HG02973 (cell line): ENCODE results near the gene DLX2.

Experiments
- ATAC-seq: cut with Tn5 transposase; IDR thresholded peaks from one replicate; pipeline ENCODE4 v1.9.1; 2021; ENCODE audit warnings: moderate library complexity; ENCODE audit not compliant: unreplicated experiment

The DLX2 gene

GRCh38 chr2:172107690-172108586 lies 5.2 kb upstream of the DLX2 start:
- no peak for ATAC-seq

- no peak for ATAC-seq
Measured at GRCh38 chr2:172106108-172106961, 3.6 kb upstream of the DLX2 start.

- no peak for ATAC-seq
Measured at GRCh38 chr2:172105471-172106107, 2.9 kb upstream of the DLX2 start.

- no peak for ATAC-seq
Measured at GRCh38 chr2:172103471-172104272, 972 bp upstream of the DLX2 start.

GRCh38 chr2:172101821-172102390 lies 794 bp downstream of the DLX2 start:
- peak; percentile 4 for ATAC-seq

- ATAC-seq: no peak
Measured at GRCh38 chr2:172100935-172101820, 1.5 kb downstream of the DLX2 start.

- no peak for ATAC-seq
Measured at GRCh38 chr2:172100080-172100934, 2.4 kb downstream of the DLX2 start.

- ATAC-seq: no peak
Measured at GRCh38 chr2:172099472-172100079, 3.1 kb downstream of the DLX2 start.

GRCh38 chr2:172098650-172099471 lies 3.8 kb downstream of the DLX2 start:
- no peak for ATAC-seq

- ATAC-seq: no peak
Measured at GRCh38 chr2:172098287-172098649, 4.4 kb downstream of the DLX2 start.

GRCh38 chr2:172097557-172098131 lies 5.1 kb downstream of the DLX2 start:
- ATAC-seq: no peak

- ATAC-seq: no peak
Measured at GRCh38 chr2:172096626-172097547, 5.8 kb downstream of the DLX2 start.

- ATAC-seq: no peak
Measured at GRCh38 chr2:172095905-172096625, 6.6 kb downstream of the DLX2 start.

- ATAC-seq: no peak
Measured at GRCh38 chr2:172095146-172095904, 7.4 kb downstream of the DLX2 start.
